Measurements from ENCODE around the gene SRGAP3. TPM values are rescaled to one million over a fixed set of nuclear protein-coding genes. Genes with fewer than 3 reads are reported as not detected.

The SRGAP3 gene
- total RNA-seq, 4 donors from 2014 or later = 7.5 to 33.8 (median 16.0) TPM

DNA sequence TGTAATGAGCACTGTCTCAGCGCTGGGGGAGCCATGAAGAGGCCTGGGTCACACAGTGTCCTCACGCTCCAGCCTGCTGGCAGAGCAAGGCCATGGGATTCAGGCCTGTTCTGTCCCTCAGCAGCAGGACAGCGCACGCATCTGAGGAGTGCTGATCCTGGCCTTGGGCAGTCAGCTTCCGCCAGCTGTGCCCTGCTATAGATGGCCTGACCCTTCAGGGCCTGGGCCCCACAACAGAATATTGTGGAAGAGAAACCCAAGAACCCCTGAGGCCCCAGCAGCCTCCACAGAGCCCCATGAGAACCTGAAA is 78.6 kb downstream of the SRGAP3 start:
- Histone ChIP-seq H3K4me3 (no peak overlapping the region), H3K27me3 (no peaks in the 10 kb centered on the region), H3K4me1 (peaks cover 0 to 4% (median 0%) of the 10 kb centered on the region in 4 donors), H3K27ac (no peak overlapping the region), H3K9me3 (no peaks in the 10 kb centered on the region), H3K36me3 (no peaks in the 10 kb centered on the region)
- in situ Hi-C loops (cut with MboI; ENCODE audit: low pct_ligation_motif_present in 1 of 4, low pct_unique_long_range_greater_than_20kb in 1 of 4, low sequenced_read_pairs in 3 of 4) (no loop called here), intact Hi-C loops (cut with DNase I; ENCODE audit: low total_unique reads) (no loop called here)
- no peak for DNase-seq
- 98% methylated on average over 5 of the region's 5 CpGs; no CpG with 5 or more reads in 1 of the 2 donors for WGBS, 2 donors (ENCODE audit: low coverage in 1 of 2)
- TF ChIP-seq POLR2AphosphoS5 (IDR thresholded peaks at IDR 0.05) (no peak), EP300 (IDR thresholded peaks at IDR 0.05; ENCODE audit: low read depth) (no peak), CTCF (IDR thresholded peaks at IDR 0.05) (no peak), POLR2A (IDR thresholded peaks at IDR 0.05) (no peak)

- Histone ChIP-seq H3K4me3 (no peak overlapping the region), H3K27ac (no peak overlapping the region), H3K9me3 (no peaks in the 10 kb centered on the region), H3K27me3 (no peaks in the 10 kb centered on the region), H3K4me1 (peaks cover 0 to 4% (median 0%) of the 10 kb centered on the region in 4 donors), H3K36me3 (no peaks in the 10 kb centered on the region)
- intact Hi-C loops (cut with DNase I; ENCODE audit: low total_unique reads) = no loop called here
- WGBS, 2 donors (ENCODE audit: low coverage in 1 of 2) = 79 to 87% methylated on average over 6 to 18 of the region's 18 CpGs
- no peak for TF ChIP-seq CTCF (IDR thresholded peaks at IDR 0.05)
- in situ Hi-C loops (cut with MboI; ENCODE audit: low pct_ligation_motif_present in 1 of 4, low pct_unique_long_range_greater_than_20kb in 1 of 4, low sequenced_read_pairs in 3 of 4) = no loop called here
- no peak for DNase-seq
These were observed 79.2 kb downstream of the SRGAP3 start for GRCh38 chr3:9169956-9170850.

- Histone ChIP-seq H3K4me1 (peaks cover 0 to 4% (median 0%) of the 10 kb centered on the region in 4 donors), H3K27ac (no peak overlapping the region), H3K4me3 (no peak overlapping the region), H3K27me3 (no peaks in the 10 kb centered on the region), H3K9me3 (no peaks in the 10 kb centered on the region), H3K36me3 (no peaks in the 10 kb centered on the region)
- no peak for DNase-seq
- 83 to 88% methylated on average over 1 of the region's 1 CpG for WGBS, 2 donors (ENCODE audit: low coverage in 1 of 2)
- in situ Hi-C loops (cut with MboI; ENCODE audit: low pct_ligation_motif_present in 1 of 4, low pct_unique_long_range_greater_than_20kb in 1 of 4, low sequenced_read_pairs in 3 of 4) = no loop called here
- intact Hi-C loops (cut with DNase I; ENCODE audit: low total_unique reads) = no loop called here
- no peak for TF ChIP-seq POLR2A (IDR thresholded peaks at IDR 0.05)
- TF ChIP-seq CTCF (IDR thresholded peaks at IDR 0.05) = no peak
- TF ChIP-seq EP300 (IDR thresholded peaks at IDR 0.05; ENCODE audit: low read depth) = no peak
- no peak for TF ChIP-seq POLR2AphosphoS5 (IDR thresholded peaks at IDR 0.05)
These were observed 80.1 kb downstream of the SRGAP3 start for GRCh38 chr3:9169326-9169725.

DNA sequence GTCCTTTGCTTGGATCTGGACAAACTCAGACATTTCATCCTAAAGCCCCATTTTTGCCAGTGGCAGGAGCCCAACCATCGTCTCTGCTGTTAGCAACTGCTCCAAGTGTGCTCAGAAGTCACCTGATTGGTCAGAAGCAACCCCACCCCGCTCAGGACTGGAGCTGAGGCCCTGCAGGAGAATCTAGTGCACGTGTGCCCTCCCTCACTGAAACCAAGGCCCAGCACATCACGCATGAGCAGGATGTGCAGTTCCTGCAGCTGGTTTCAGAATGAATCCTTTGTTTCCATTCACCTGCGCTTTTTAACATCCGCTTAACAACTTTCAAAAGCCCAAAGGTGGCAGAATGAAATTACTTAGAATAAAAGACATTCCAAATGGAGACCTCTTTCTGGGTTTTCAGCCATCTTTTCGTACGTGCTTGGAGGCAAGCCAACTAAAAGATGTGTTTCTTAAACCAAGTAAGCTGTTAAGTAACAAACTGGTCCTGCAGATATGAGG is 81.2 kb downstream of the SRGAP3 start:
- intact Hi-C loops (cut with DNase I; ENCODE audit: low total_unique reads) = no loop called here
- in situ Hi-C loops (cut with MboI; ENCODE audit: low pct_ligation_motif_present in 1 of 4, low pct_unique_long_range_greater_than_20kb in 1 of 4, low sequenced_read_pairs in 3 of 4) = no loop called here
- H3K36me3 ChIP-seq = no peaks in the 10 kb centered on the region
- DNase-seq = peak; percentile 36
- no peak overlapping the region for H3K4me3 ChIP-seq
- H3K27me3 ChIP-seq = no peaks in the 10 kb centered on the region
- H3K27ac ChIP-seq = no peak overlapping the region
- peaks cover 0 to 4% (median 0%) of the 10 kb centered on the region in 4 donors for H3K4me1 ChIP-seq
- no peaks in the 10 kb centered on the region for H3K9me3 ChIP-seq
- no peak for TF ChIP-seq POLR2A (IDR thresholded peaks at IDR 0.05)
- TF ChIP-seq POLR2AphosphoS5 (IDR thresholded peaks at IDR 0.05) = no peak
- no peak for TF ChIP-seq CTCF (IDR thresholded peaks at IDR 0.05)
- no peak for TF ChIP-seq EP300 (IDR thresholded peaks at IDR 0.05; ENCODE audit: low read depth)
- 41 to 59% methylated on average over 6 to 8 of the region's 8 CpGs for WGBS, 2 donors (ENCODE audit: low coverage in 1 of 2)
